Sciatic nerve (tissue), 2 donors: ENCODE results near the gene INIP. TPM values are rescaled to one million over a fixed set of nuclear protein-coding genes. Genes with fewer than 3 reads are reported as not detected.
A peak's percentile ranks its signal among the peaks of the same experiment; 100 is the strongest.
"Not testable (repeated sequence)": the region's sequence is repeated elsewhere in the genome, so short reads cannot be mapped to it uniquely, and the experiment has no call there.

ENCODE experiments used
- ATAC-seq: fragments of 200-7000 bp; cut with Tn5 transposase; one replicate; pipeline ENCODE4 v1.9.1; 2020; ENCODE audit warnings: mild to moderate bottlenecking, moderate library complexity
- DNase-seq: peaks from one replicate; pipeline ENCODE4 v3.0.0-alpha.2; 2020; ENCODE audit warnings: low spot score
- intact Hi-C: fragments of 100-400 bp; cut with DNase I; formaldehyde crosslinking; loops from one replicate; pipeline ENCODE4 v1.14.2; 2022
- total RNA-seq: library from RNA; stranded (reverse); fragmentation: NEBNext Ultra II Directional; extraction: Animal tissue kit (Norgen Biotek cat#: 25700); gene quantifications from one replicate; pipeline ENCODE4 v1.2.1, GENCODE V29; 2021
- donor health status: DM: no; HTN: no; CAD: no.
- donor health status: DM: no; HTN: no; CAD: no.

INIP gene
- total RNA-seq, 1 donor from 2014 or later, result 23.5 TPM

- no peak for DNase-seq
- ATAC-seq, result peak; percentile 60
- intact Hi-C loops, result no loop called here
Observed at GRCh38 chr9:112747094-112747493, 29.2 kb upstream of the INIP start.

- ATAC-seq, result no peak
- intact Hi-C loops, result no loop called here
- DNase-seq, result no peak
Observed at GRCh38 chr9:112744177-112744576, 26.3 kb upstream of the INIP start.

GRCh38 chr9:112743216-112743836 lies 25.4 kb upstream of the INIP start:
- ATAC-seq, result no peak
- intact Hi-C loops, result no loop called here

GRCh38 chr9:112734892-112735291 lies 17.0 kb upstream of the INIP start:
- ATAC-seq, result no peak
- intact Hi-C loops, result no loop called here

More at GRCh38 chr9:112743216-112743836, 25.4 kb upstream of the INIP start:
- no peak for DNase-seq

GRCh38 chr9:112731971-112732370 lies 14.1 kb upstream of the INIP start:
- DNase-seq (no peak), ATAC-seq (no peak)
- intact Hi-C loops, result no loop called here

More at GRCh38 chr9:112734892-112735291, 17.0 kb upstream of the INIP start:
- DNase-seq, result no peak

GRCh38 chr9:112728401-112728800 lies 10.5 kb upstream of the INIP start:
- intact Hi-C loops, result no loop called here
- ATAC-seq (no peak), DNase-seq (no peak)

- no peak for ATAC-seq
- no peak for DNase-seq
- intact Hi-C loops, result no loop called here
Observed at GRCh38 chr9:112726428-112726827, 8.5 kb upstream of the INIP start.

- ATAC-seq, result no peak
- DNase-seq, result no peak
- intact Hi-C loops, result no loop called here
Observed at GRCh38 chr9:112725961-112726360, 8.0 kb upstream of the INIP start.

GRCh38 chr9:112722749-112723148 lies 4.8 kb upstream of the INIP start:
- DNase-seq, intact Hi-C loops, ATAC-seq: not testable (repeated sequence)

- intact Hi-C loops, result no loop called here
- DNase-seq (no peak), ATAC-seq (no peak)
Observed at GRCh38 chr9:112720113-112720780, 2.3 kb upstream of the INIP start.

- intact Hi-C loops, result no loop called here
- DNase-seq, result no peak
- no peak for ATAC-seq
Observed at GRCh38 chr9:112719696-112720095, 1.8 kb upstream of the INIP start.

GRCh38 chr9:112719241-112719691 lies 1.3 kb upstream of the INIP start:
- ATAC-seq (no peak), DNase-seq (no peak)
- intact Hi-C loops, result no loop called here

- ATAC-seq (no peak), DNase-seq (no peak)
- intact Hi-C loops, result no loop called here
Observed at GRCh38 chr9:112712678-112713077, 5.2 kb downstream of the INIP start.

- ATAC-seq, result no peak
- intact Hi-C loops, result no loop called here
- no peak for DNase-seq
Observed at GRCh38 chr9:112711050-112711689, 6.7 kb downstream of the INIP start.

- ATAC-seq (peak; percentile 74), DNase-seq (no peak)
- intact Hi-C loops, result no loop called here
Observed at GRCh38 chr9:112705768-112706427, 12.0 kb downstream of the INIP start.

- intact Hi-C loops, result no loop called here
- no peak for DNase-seq
- ATAC-seq, result no peak
Observed at GRCh38 chr9:112703304-112703703, 14.6 kb downstream of the INIP start.

GRCh38 chr9:112700085-112700484 lies 17.8 kb downstream of the INIP start:
- intact Hi-C loops, result no loop called here
- ATAC-seq (no peak), DNase-seq (no peak)

- no peak for ATAC-seq
- DNase-seq, result no peak
- intact Hi-C loops, result no loop called here
Observed at GRCh38 chr9:112699230-112699629, 18.7 kb downstream of the INIP start.

- DNase-seq (no peak), ATAC-seq (no peak)
- intact Hi-C loops, result no loop called here
Observed at GRCh38 chr9:112696461-112696860, 21.5 kb downstream of the INIP start.
